Uterus (tissue), 4 donors: ENCODE data around the gene OTOL1. TPM values are rescaled to one million over a fixed set of nuclear protein-coding genes. Genes with fewer than 3 reads are reported as not detected.

ENCODE experiments used
- DNase-seq, 2 donors: peaks; one replicate each; pipeline ENCODE4 v3.0.0-alpha.2; 2019 to 2020
- H3K27ac ChIP-seq, 2 donors: fragments of 200-600 bp; sonication (generic); 1 replicate in 1 of 2; 2 replicates in 1 of 2; pipeline ENCODE4 v1.5.1; 2016 to 2018
- H3K27me3 ChIP-seq, 2 donors: fragments of 200-600 bp; sonication (generic); one replicate each; pipeline ENCODE4 v1.5.1; 2018 to 2019; ENCODE audit warnings: control low read depth in 1 of 2
- H3K36me3 ChIP-seq, 2 donors: fragments of 200-600 bp; sonication (generic); one replicate each; pipeline ENCODE4 v1.5.1; 2019; ENCODE audit warnings: control low read depth in 1 of 2
- H3K4me1 ChIP-seq, 2 donors: fragments of 200-600 bp; sonication (generic); one replicate each; pipeline ENCODE4 v1.5.1; 2018 to 2019; ENCODE audit warnings: control low read depth in 1 of 2
- H3K4me3 ChIP-seq, 2 donors: fragments of 200-600 bp; sonication (generic); 1 replicate in 1 of 2; 2 replicates in 1 of 2; pipeline ENCODE4 v1.5.1; 2018 to 2019; ENCODE audit warnings: mild to moderate bottlenecking in 1 of 2
- H3K9me3 ChIP-seq, 2 donors: fragments of 200-600 bp; sonication (generic); one replicate each; pipeline ENCODE4 v1.5.1; 2019; ENCODE audit warnings: control low read depth in 1 of 2
- POLR2A ChIP-seq, 2 donors: fragments of 450-650 bp; IDR thresholded peaks; one replicate each; pipeline ENCODE4 v1.6.1; 2016; ENCODE audit warnings: antibody characterized with exemption in 2 of 2, mild to moderate bottlenecking in 1 of 2, moderate library complexity in 1 of 2
- intact Hi-C: fragments of 100-400 bp; cut with DNase I; formaldehyde crosslinking; loops from one replicate; pipeline ENCODE4 v1.15.1; 2023; ENCODE audit warnings: low total_unique reads
- total RNA-seq, 4 donors: library from RNA; depleted of rRNA in 3 of 4; stranded (reverse); fragments of >200 nt in 3 of 4; gene quantifications; one replicate each; pipeline versions ENCODE4 v1.1.0 to v1.2.4, GENCODE V29; 2014 to 2023
- TF ChIP-seq, protein P1 (sequence below), 4 experiments: fragments of 200-600 bp in 2 of 4; fragments of 450-650 bp in 2 of 4; sonication (generic) in 2 of 4; IDR thresholded peaks; one replicate each; pipeline ENCODE4 v1.5.1; 2016 to 2019; ENCODE audit warnings: antibody characterized with exemption in 4 of 4, mild to moderate bottlenecking in 2 of 4, moderate library complexity in 1 of 4
- donor health status: DM: yes; HTN: yes; CAD: no.

OTOL1 gene
- total RNA-seq, 4 donors from 2014 or later: not detected

DNA sequence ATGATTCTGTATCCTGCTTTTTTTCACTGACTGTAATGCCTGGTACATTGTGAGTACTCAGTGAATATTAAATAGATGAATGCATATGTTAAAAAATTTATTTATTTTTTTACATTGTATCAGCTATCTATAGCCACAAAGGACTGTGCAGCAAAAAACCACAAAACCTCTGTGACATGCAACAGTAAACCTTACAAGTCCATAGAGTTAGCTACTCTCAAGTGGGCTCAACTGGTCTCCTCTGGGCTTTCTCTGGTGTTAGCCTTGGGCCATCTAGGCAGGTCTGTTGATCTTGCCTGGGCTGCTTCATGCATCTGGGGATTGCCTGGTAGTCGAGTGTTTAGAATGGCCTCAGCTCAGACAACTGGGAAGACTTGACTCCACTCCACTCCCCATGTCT, 35.3 kb downstream of the OTOL1 start:
- no peaks in the 10 kb centered on the region for H3K36me3 ChIP-seq

DNA sequence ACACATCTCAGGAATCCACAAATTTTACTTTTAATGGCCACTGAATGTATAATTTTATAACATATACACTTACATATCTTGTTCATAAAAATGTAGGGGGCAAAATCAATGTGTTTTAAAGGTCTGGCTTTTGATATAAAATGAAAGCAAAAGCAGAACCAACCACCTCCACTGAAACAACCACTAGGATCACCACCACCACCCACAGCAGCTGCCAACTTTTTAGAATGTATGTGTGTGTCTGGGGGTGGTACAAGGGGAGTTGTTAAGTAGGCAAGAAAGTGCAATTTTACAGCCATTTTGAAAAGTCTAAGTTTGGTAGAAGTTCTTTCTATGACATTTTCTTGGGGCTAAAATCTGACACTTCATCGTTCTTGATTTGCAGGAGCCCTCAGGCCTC, 44.0 kb downstream of the OTOL1 start:
- Histone ChIP-seq H3K4me1 (no peaks in the 10 kb centered on the region), H3K36me3 (no peaks in the 10 kb centered on the region), H3K4me3 (no peak overlapping the region), H3K27ac (no peak overlapping the region), H3K9me3 (no peaks in the 10 kb centered on the region), H3K27me3 (no peaks in the 10 kb centered on the region)
- no peak for TF ChIP-seq POLR2A (IDR thresholded peaks at IDR 0.05)
- TF ChIP-seq, protein P1, sequence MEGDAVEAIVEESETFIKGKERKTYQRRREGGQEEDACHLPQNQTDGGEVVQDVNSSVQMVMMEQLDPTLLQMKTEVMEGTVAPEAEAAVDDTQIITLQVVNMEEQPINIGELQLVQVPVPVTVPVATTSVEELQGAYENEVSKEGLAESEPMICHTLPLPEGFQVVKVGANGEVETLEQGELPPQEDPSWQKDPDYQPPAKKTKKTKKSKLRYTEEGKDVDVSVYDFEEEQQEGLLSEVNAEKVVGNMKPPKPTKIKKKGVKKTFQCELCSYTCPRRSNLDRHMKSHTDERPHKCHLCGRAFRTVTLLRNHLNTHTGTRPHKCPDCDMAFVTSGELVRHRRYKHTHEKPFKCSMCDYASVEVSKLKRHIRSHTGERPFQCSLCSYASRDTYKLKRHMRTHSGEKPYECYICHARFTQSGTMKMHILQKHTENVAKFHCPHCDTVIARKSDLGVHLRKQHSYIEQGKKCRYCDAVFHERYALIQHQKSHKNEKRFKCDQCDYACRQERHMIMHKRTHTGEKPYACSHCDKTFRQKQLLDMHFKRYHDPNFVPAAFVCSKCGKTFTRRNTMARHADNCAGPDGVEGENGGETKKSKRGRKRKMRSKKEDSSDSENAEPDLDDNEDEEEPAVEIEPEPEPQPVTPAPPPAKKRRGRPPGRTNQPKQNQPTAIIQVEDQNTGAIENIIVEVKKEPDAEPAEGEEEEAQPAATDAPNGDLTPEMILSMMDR (IDR thresholded peaks at IDR 0.05): no peak
- intact Hi-C loops: no loop called here
- DNase-seq: no peak

More for the DNA sequence above, 35.3 kb downstream of the OTOL1 start:
- intact Hi-C loops: no loop called here
- H3K4me3 ChIP-seq: no peak overlapping the region
- no peak overlapping the region for H3K27ac ChIP-seq
- no peak for TF ChIP-seq POLR2A (IDR thresholded peaks at IDR 0.05)
- TF ChIP-seq, protein P1 (IDR thresholded peaks at IDR 0.05): no peak
- no peaks in the 10 kb centered on the region for H3K27me3 ChIP-seq
- no peaks in the 10 kb centered on the region for H3K9me3 ChIP-seq
- H3K4me1 ChIP-seq: no peaks in the 10 kb centered on the region
- DNase-seq: no peak

DNA sequence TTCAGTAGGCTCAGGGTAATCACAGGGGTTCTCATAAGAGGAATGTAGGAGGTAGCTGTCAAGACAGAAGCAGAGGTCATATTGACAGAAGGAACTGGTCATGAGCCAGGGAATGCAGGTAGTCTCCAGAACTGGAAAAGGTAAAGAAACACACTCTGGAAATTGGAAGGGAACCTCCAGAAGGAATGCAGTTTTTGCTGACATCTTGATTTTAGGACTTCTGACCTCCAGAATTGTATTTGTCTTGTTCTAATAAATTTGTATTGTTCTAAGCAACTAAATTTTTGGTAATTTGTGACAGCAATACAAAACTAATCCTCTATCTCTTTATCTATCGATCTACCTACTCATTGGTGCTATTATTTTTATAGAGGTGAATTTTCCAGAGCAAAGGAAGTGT, 49.2 kb downstream of the OTOL1 start:
- Histone ChIP-seq H3K9me3 (no peaks in the 10 kb centered on the region), H3K27me3 (no peaks in the 10 kb centered on the region), H3K4me3 (no peak overlapping the region), H3K36me3 (no peaks in the 10 kb centered on the region), H3K4me1 (no peaks in the 10 kb centered on the region), H3K27ac (no peak overlapping the region)
- intact Hi-C loops: no loop called here
- TF ChIP-seq, protein P1 (IDR thresholded peaks at IDR 0.05): no peak
- TF ChIP-seq POLR2A (IDR thresholded peaks at IDR 0.05): no peak
- DNase-seq: no peak

DNA sequence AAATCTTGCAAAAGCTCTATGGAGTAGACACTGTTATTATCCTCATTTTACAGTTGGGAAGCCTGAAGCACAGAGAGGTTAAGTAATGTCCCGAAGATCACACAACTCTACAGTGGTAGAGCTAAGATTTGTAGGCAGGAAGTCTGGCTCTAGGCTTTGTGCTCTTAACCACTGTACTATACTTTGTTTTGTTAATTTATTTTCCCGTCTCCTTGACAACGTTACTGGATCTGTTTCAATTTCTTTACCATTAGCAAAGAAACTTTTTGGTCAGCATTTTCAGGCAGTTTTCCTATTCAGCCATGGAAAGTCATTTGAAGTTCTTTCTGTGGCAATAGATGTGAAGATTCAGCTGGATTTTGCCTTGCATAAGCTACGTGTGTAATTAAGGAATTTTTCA, 51.7 kb downstream of the OTOL1 start:
- TF ChIP-seq, protein P1 (IDR thresholded peaks at IDR 0.05): no peak
- TF ChIP-seq POLR2A (IDR thresholded peaks at IDR 0.05): no peak
- no peaks in the 10 kb centered on the region for H3K4me1 ChIP-seq
- H3K27ac ChIP-seq: no peak overlapping the region
- H3K27me3 ChIP-seq: no peaks in the 10 kb centered on the region
- H3K36me3 ChIP-seq: no peaks in the 10 kb centered on the region
- H3K4me3 ChIP-seq: no peak overlapping the region
- DNase-seq: no peak
- intact Hi-C loops: no loop called here
- no peaks in the 10 kb centered on the region for H3K9me3 ChIP-seq

DNA sequence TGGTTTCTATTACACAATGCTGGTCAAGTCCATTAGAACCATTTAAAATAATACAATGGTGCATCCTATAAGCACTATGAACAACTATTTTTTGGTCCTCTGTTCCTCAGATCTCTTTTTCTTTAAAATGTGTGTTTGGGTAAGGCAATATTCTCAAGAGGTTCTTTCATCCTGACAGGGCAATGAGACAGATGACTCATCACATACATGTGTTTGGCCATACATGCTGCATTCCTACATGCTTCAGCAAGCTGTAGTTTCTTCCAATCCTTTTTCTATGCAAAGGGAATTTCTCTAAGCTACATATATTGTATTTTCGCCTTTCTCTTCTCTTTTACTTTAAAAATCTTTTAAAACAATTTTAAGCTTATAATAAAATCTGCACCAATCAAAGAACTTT, 52.7 kb downstream of the OTOL1 start:
- Histone ChIP-seq H3K4me3 (no peak overlapping the region), H3K27me3 (no peaks in the 10 kb centered on the region), H3K27ac (no peak overlapping the region), H3K4me1 (no peaks in the 10 kb centered on the region), H3K36me3 (no peaks in the 10 kb centered on the region), H3K9me3 (no peaks in the 10 kb centered on the region)
- no peak for DNase-seq
- TF ChIP-seq POLR2A (IDR thresholded peaks at IDR 0.05): no peak
- TF ChIP-seq, protein P1 (IDR thresholded peaks at IDR 0.05): no peak
- intact Hi-C loops: no loop called here
